H1 (cell line): ENCODE results near the gene CACNG5. TPM values are rescaled to one million over a fixed set of nuclear protein-coding genes. Genes with fewer than 3 reads are reported as not detected.

Experiments used
- CBX8 ChIP-seq: fragments of 300-800, 300-1000 bp; sonication (generic); IDR thresholded peaks from 2 replicates; pipeline ENCODE4 v1.7.1; 2016; ENCODE audit warnings: low read depth, low read length, borderline replicate concordance
- JUND ChIP-seq: IDR thresholded peaks from 2 replicates; pipeline ENCODE4 v1.6.1; 2011; ENCODE audit warnings: mild to moderate bottlenecking, improper control_type of control experiment, low read length
- TAF1 ChIP-seq: IDR thresholded peaks from 2 replicates; pipeline ENCODE4 v1.6.1; 2011; ENCODE audit warnings: mild to moderate bottlenecking, low read depth, low read length
- polyA plus RNA-seq, 7 experiments: library from polyadenylated mRNA; depleted of rRNA in 3 of 7; stranded (reverse) in 5 of 7; unstranded in 2 of 7; fragments of >200 nt in 5 of 7; fragments of 200-250 nt in 2 of 7; gene quantifications; 1 replicate in 5 of 7; 2 replicates in 1 of 7; 4 replicates in 1 of 7; pipeline versions ENCODE4 v1.2.1 to v1.2.3, GENCODE V29; 2011 to 2013; ENCODE audit warnings: missing spikeins in 2 of 7, mixed read lengths in 2 of 7
- total RNA-seq: library from RNA; stranded (reverse); fragmentation: NEBNext Ultra II Directional; extraction: Animal tissue kit (Norgen Biotek cat#: 25700); gene quantifications from 2 replicates; pipeline ENCODE4 v1.2.1, GENCODE V29; 2021

The CACNG5 gene
- total and polyA plus RNA-seq, 2 of the 8 experiments (the other 6 are each of a cell fraction or from before 2014, with no cell fraction given), result 2.2 to 3.1 TPM

GRCh38 chr17:66834919-66835454 lies at the start of gene CACNG5 (continued):
- peak; percentile 52; the same call in 1 of the 2 replicates for TF ChIP-seq TAF1
- TF ChIP-seq JUND, result no peak
- TF ChIP-seq CBX8, result no peak
